Hepatocyte (in vitro differentiated cells): ENCODE data around the gene SLC2A11. TPM values are rescaled to one million over a fixed set of nuclear protein-coding genes. Genes with fewer than 3 reads are reported as not detected.
A peak's percentile ranks its signal among the peaks of the same experiment; 100 is the strongest.

Source experiments
- DNase-seq: peaks from one replicate; pipeline ENCODE4 v3.0.0-alpha.2; 2016; ENCODE audit warnings: low spot score
- H2AFZ ChIP-seq: fragments of 200-600 bp; sonication (generic); 2 replicates; pipeline ENCODE4 v1.6.0; 2016; ENCODE audit warnings: antibody characterized with exemption, mild to moderate bottlenecking
- H3K27ac ChIP-seq: fragments of 200-600 bp; sonication (generic); 2 replicates; pipeline ENCODE4 v1.5.1; 2016; ENCODE audit warnings: mild to moderate bottlenecking
- H3K27me3 ChIP-seq: fragments of 200-600 bp; sonication (generic); 2 replicates; pipeline ENCODE4 v1.6.1; 2016
- H3K36me3 ChIP-seq: fragments of 200-600 bp; sonication (generic); replicated peaks from 2 replicates; pipeline ENCODE4 v1.5.1; 2016; ENCODE audit warnings: low read depth; ENCODE audit not compliant: insufficient read depth
- H3K4me1 ChIP-seq: fragments of 200-600 bp; sonication (generic); 2 replicates; pipeline ENCODE4 v1.5.1; 2016; ENCODE audit warnings: mild to moderate bottlenecking, moderate library complexity; ENCODE audit not compliant: insufficient read depth
- H3K4me2 ChIP-seq: fragments of 200-600 bp; sonication (generic); 2 replicates; pipeline ENCODE4 v1.6.0; 2016
- H3K4me3 ChIP-seq: fragments of 200-600 bp; sonication (generic); 2 replicates; pipeline ENCODE4 v1.5.1; 2016; ENCODE audit warnings: mild to moderate bottlenecking
- H3K79me2 ChIP-seq: fragments of 200-600 bp; sonication (generic); 2 replicates; pipeline ENCODE4 v1.6.0; 2017; ENCODE audit warnings: mild to moderate bottlenecking
- H3K9me2 ChIP-seq: fragments of 200-600 bp; sonication (generic); replicated peaks from 2 replicates; pipeline ENCODE4 v1.6.0; 2017; ENCODE audit warnings: mild to moderate bottlenecking; ENCODE audit not compliant: insufficient read depth
- H3K9me3 ChIP-seq: fragments of 200-600 bp; sonication (generic); 2 replicates; pipeline ENCODE4 v1.5.1; 2016; ENCODE audit warnings: low read depth, mild to moderate bottlenecking
- H4K20me1 ChIP-seq: fragments of 200-600 bp; sonication (generic); 2 replicates; pipeline ENCODE4 v1.6.0; 2016; ENCODE audit warnings: mild to moderate bottlenecking; ENCODE audit not compliant: insufficient read depth, poor library complexity, severe bottlenecking
- CTCF ChIP-seq: fragments of 200-600 bp; sonication (generic); IDR thresholded peaks from 2 replicates; pipeline ENCODE4 v1.5.1; 2016; ENCODE audit warnings: antibody characterized with exemption, mild to moderate bottlenecking; ENCODE audit not compliant: poor library complexity
- EZH2 ChIP-seq: fragments of 200-600 bp; sonication (generic); IDR thresholded peaks from 2 replicates; pipeline ENCODE4 v1.6.1; 2016; ENCODE audit warnings: antibody characterized with exemption, mild to moderate bottlenecking, borderline replicate concordance
- EZH2phosphoT487 ChIP-seq: fragments of 200-600 bp; sonication (generic); IDR thresholded peaks from one replicate; pipeline ENCODE4 v1.6.1; 2018; ENCODE audit warnings: antibody characterized with exemption, mild to moderate bottlenecking, low read depth, moderate library complexity; ENCODE audit not compliant: unreplicated experiment, severe bottlenecking
- WGBS: methylation state at CpG from one replicate; pipeline ENCODE4 v1.1.6; 2016; ENCODE audit warnings: low lambda C conversion rate; ENCODE audit errors: missing lambda C conversion rate; 5-methylcytosine and 5-hydroxymethylcytosine counted together
- polyA plus RNA-seq: library from polyadenylated mRNA; unstranded; fragments of >200 nt; fragmentation: Nextera tagmentation; extraction: Ambion mirVana; gene quantifications from 2 replicates; pipeline ENCODE4 v1.2.1, GENCODE V29; 2016
- total RNA-seq: library from RNA; depleted of rRNA; stranded (reverse); fragments of >200 nt; gene quantifications from 2 replicates; pipeline ENCODE4 v1.2.3, GENCODE V29; 2014

SLC2A11 gene
- total RNA-seq = 11.6 and 15.0 TPM in 2 replicates
- 15.0 and 20.9 TPM in 2 replicates for polyA plus RNA-seq

GRCh38 chr22:23857606-23858483 is at the start of gene SLC2A11:
TSS of gene SLC2A11 (plus strand) at chr22:23857875. CDS start at chr22:23858000, 125 bp downstream.
- DNase-seq = peak; percentile 100
- no peaks in the 10 kb centered on the region for H3K9me3 ChIP-seq
- H2AFZ ChIP-seq = peak within 1 kb of the TSS; percentile 86
- H3K36me3 ChIP-seq = no peaks in the 10 kb centered on the region
- 1% methylated on average over 57 of the region's 60 CpGs for whole genome bisulfite sequencing
- H3K4me1 ChIP-seq = peaks cover 11% of the 10 kb centered on the region
- H3K27me3 ChIP-seq = no peaks in the 10 kb centered on the region
- H3K27ac ChIP-seq = peak within 1 kb of the TSS; percentile 91
- no peaks in the 10 kb centered on the region for H3K9me2 ChIP-seq
- no peaks in the 10 kb centered on the region for H4K20me1 ChIP-seq
- peak within 1 kb of the TSS; percentile 87 for H3K4me3 ChIP-seq
- TF ChIP-seq EZH2 (no peak), CTCF (peak; percentile 21), EZH2phosphoT487 (no peak)
- peaks cover 18% of the 10 kb centered on the region for H3K79me2 ChIP-seq
- peak within 1 kb of the TSS; percentile 97 for H3K4me2 ChIP-seq

GRCh38 chr22:23812378-23812777 is 45.3 kb upstream of the SLC2A11 start:
- no peak overlapping the region for H3K4me3 ChIP-seq
- WGBS = 97% methylated on average over 4 of the region's 4 CpGs
- H2AFZ ChIP-seq = no peak overlapping the region
- no peaks in the 10 kb centered on the region for H4K20me1 ChIP-seq
- H3K27me3 ChIP-seq = no peaks in the 10 kb centered on the region
- no peak overlapping the region for H3K4me2 ChIP-seq
- H3K79me2 ChIP-seq = no peaks in the 10 kb centered on the region
- no peaks in the 10 kb centered on the region for H3K4me1 ChIP-seq
- H3K36me3 ChIP-seq = no peaks in the 10 kb centered on the region
- no peak overlapping the region for H3K27ac ChIP-seq
- no peak for TF ChIP-seq CTCF
- TF ChIP-seq EZH2 = no peak
- no peak for TF ChIP-seq EZH2phosphoT487
- no peak for DNase-seq
- no peaks in the 10 kb centered on the region for H3K9me3 ChIP-seq
- no peaks in the 10 kb centered on the region for H3K9me2 ChIP-seq

- H3K9me2 ChIP-seq = no peaks in the 10 kb centered on the region
- DNase-seq = no peak
- no peaks in the 10 kb centered on the region for H3K79me2 ChIP-seq
- no peak overlapping the region for H3K4me2 ChIP-seq
- WGBS = 71% methylated on average over 10 of the region's 10 CpGs
- no peaks in the 10 kb centered on the region for H4K20me1 ChIP-seq
- TF ChIP-seq EZH2 = no peak
- TF ChIP-seq EZH2phosphoT487 = no peak
- no peak for TF ChIP-seq CTCF
- no peak overlapping the region for H3K27ac ChIP-seq
- no peak overlapping the region for H3K4me3 ChIP-seq
- no peak overlapping the region for H2AFZ ChIP-seq
- no peaks in the 10 kb centered on the region for H3K36me3 ChIP-seq
- no peaks in the 10 kb centered on the region for H3K27me3 ChIP-seq
- no peaks in the 10 kb centered on the region for H3K9me3 ChIP-seq
- H3K4me1 ChIP-seq = no peaks in the 10 kb centered on the region
Observed at GRCh38 chr22:23815541-23816155, 42.0 kb upstream of the SLC2A11 start.
